Measurements from ENCODE around the gene TMPRSS11F.

The TMPRSS11F gene

DNA sequence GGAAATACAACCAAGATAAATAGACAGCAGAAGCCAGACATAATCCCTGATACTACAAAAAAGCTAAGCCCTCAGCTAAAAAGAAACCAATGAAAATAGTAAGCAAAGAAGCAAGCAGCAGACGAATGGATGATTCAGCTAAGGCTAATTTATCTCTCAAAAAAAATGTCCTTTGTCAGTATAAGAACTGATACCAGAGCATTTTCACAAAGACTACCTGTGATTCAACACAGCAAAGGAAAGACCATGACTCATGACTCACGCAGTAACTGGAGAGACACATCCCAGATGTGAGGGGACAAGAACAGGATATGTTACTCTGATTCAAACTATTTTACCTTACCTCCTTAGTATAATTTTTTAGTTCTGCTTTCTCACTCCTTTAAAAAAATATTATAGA lies 22.7 kb upstream of the TMPRSS11F start:
- H3K9ac ChIP-seq (ENCODE audit: low read length), result no peak overlapping the region
- no peaks in the 10 kb centered on the region for H3K36me3 ChIP-seq (replicated peaks; ENCODE audit: low read depth, low read length)
- no peak overlapping the region for H3K27ac ChIP-seq (ENCODE audit: low read length)
- no peaks in the 10 kb centered on the region for H3K9me3 ChIP-seq (ENCODE audit: insufficient read depth, low read length)
- no peak for TF ChIP-seq EZH2phosphoT487 (IDR thresholded peaks at IDR 0.05; ENCODE audit: low read depth)
- TF ChIP-seq, protein P1, sequence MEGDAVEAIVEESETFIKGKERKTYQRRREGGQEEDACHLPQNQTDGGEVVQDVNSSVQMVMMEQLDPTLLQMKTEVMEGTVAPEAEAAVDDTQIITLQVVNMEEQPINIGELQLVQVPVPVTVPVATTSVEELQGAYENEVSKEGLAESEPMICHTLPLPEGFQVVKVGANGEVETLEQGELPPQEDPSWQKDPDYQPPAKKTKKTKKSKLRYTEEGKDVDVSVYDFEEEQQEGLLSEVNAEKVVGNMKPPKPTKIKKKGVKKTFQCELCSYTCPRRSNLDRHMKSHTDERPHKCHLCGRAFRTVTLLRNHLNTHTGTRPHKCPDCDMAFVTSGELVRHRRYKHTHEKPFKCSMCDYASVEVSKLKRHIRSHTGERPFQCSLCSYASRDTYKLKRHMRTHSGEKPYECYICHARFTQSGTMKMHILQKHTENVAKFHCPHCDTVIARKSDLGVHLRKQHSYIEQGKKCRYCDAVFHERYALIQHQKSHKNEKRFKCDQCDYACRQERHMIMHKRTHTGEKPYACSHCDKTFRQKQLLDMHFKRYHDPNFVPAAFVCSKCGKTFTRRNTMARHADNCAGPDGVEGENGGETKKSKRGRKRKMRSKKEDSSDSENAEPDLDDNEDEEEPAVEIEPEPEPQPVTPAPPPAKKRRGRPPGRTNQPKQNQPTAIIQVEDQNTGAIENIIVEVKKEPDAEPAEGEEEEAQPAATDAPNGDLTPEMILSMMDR (IDR thresholded peaks at IDR 0.05; ENCODE audit: low read depth, low read length), result no peak
- H3K4me2 ChIP-seq (ENCODE audit: low read length), result no peak overlapping the region
- H3K4me3 ChIP-seq (ENCODE audit: low read length), result no peak overlapping the region
- no peaks in the 10 kb centered on the region for H3K4me1 ChIP-seq (ENCODE audit: low read length)
- no peak overlapping the region for H2AFZ ChIP-seq (ENCODE audit: low read depth, low read length)
- no peaks in the 10 kb centered on the region for H3K79me2 ChIP-seq (ENCODE audit: low read length)
- H4K20me1 ChIP-seq (ENCODE audit: insufficient read depth, low read length), result no peaks in the 10 kb centered on the region
- H3K27me3 ChIP-seq (ENCODE audit: low read depth, low read length), result no peaks in the 10 kb centered on the region

DNA sequence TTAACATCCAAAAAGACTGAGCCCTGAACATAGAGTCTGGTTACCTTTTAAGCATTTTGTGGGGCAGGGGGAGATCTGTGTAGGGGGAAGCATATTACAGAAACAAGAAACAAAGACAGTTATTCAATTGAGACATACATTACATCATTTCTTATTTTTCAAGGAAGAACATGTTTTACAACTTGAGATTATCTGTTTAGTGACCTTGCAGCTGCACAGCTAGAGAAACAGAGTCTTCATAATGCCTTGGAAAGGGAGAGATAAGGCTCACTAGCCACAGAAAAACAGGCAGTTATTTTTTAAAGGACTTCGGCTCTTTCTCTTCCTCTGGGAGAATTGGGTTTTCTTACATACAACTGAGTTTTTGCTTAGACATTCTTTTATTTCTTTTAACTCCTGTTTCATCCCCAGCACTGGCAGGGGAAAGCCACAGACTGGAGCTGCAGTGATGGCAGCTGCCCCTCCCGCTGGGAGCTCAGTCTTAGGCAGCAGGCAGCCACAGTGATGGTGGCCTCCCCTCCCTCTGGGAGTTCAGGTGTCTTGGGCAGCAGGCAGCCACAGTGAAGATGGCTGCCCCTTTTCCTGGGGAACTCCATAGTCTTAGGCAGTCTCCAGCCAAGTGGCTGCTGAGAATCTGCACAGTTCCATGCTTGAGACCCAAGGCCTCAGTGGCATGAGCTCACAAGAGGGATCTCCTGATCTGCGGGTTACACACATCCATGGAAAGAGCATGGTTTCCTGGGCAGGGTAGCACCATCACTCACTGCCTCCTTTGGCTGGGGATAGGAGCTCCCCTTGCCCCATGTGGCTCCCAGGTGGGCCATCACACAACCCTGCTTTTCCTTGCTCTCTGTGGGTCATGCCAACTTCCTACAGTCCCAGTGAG lies 19.4 kb upstream of the TMPRSS11F start:
- Histone ChIP-seq H3K27ac (ENCODE audit: low read length) (no peak overlapping the region), H3K79me2 (ENCODE audit: low read length) (no peaks in the 10 kb centered on the region), H3K9me3 (ENCODE audit: insufficient read depth, low read length) (no peaks in the 10 kb centered on the region), H4K20me1 (ENCODE audit: insufficient read depth, low read length) (no peaks in the 10 kb centered on the region), H3K27me3 (ENCODE audit: low read depth, low read length) (no peaks in the 10 kb centered on the region), H3K4me3 (ENCODE audit: low read length) (no peak overlapping the region), H2AFZ (ENCODE audit: low read depth, low read length) (0 out of 2 replicates have a peak overlapping the region, but pooled peaks have one; percentile 39), H3K36me3 (replicated peaks; ENCODE audit: low read depth, low read length) (no peaks in the 10 kb centered on the region), H3K4me1 (ENCODE audit: low read length) (no peaks in the 10 kb centered on the region), H3K9ac (ENCODE audit: low read length) (no peak overlapping the region), H3K4me2 (ENCODE audit: low read length) (no peak overlapping the region)
- TF ChIP-seq, protein P1 (IDR thresholded peaks at IDR 0.05; ENCODE audit: low read depth, low read length), result no peak
- TF ChIP-seq EZH2phosphoT487 (IDR thresholded peaks at IDR 0.05; ENCODE audit: low read depth), result no peak

DNA sequence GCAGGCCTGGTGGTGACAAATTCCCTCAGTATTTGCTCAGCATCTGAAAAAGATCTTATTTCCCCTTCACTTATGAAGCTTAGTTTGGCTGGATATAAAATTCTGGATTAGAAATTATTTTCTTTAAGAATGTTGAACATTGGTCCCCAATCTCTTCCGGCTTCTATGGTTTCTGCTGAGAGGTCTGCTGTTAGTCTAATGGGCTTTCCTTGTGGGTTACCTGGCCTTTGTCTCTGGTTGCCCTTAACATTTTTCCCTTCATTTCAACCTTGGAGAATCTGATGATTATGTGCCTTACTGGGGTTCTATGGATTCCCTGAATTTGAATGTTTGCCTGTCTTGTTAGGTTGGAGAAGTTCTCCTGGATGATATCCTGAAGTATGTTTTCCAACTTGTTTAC lies 17.4 kb upstream of the TMPRSS11F start:
- Histone ChIP-seq H3K36me3 (replicated peaks; ENCODE audit: low read depth, low read length) (no peaks in the 10 kb centered on the region), H4K20me1 (ENCODE audit: insufficient read depth, low read length) (no peaks in the 10 kb centered on the region), H3K79me2 (ENCODE audit: low read length) (no peaks in the 10 kb centered on the region), H3K4me2 (ENCODE audit: low read length) (no peak overlapping the region), H3K9ac (ENCODE audit: low read length) (no peak overlapping the region), H2AFZ (ENCODE audit: low read depth, low read length) (no peak overlapping the region), H3K27ac (ENCODE audit: low read length) (no peak overlapping the region), H3K4me1 (ENCODE audit: low read length) (no peaks in the 10 kb centered on the region), H3K4me3 (ENCODE audit: low read length) (no peak overlapping the region), H3K27me3 (ENCODE audit: low read depth, low read length) (no peaks in the 10 kb centered on the region), H3K9me3 (ENCODE audit: insufficient read depth, low read length) (no peaks in the 10 kb centered on the region)
- no peak for TF ChIP-seq EZH2phosphoT487 (IDR thresholded peaks at IDR 0.05; ENCODE audit: low read depth)
- TF ChIP-seq, protein P1 (IDR thresholded peaks at IDR 0.05; ENCODE audit: low read depth, low read length), result no peak

DNA sequence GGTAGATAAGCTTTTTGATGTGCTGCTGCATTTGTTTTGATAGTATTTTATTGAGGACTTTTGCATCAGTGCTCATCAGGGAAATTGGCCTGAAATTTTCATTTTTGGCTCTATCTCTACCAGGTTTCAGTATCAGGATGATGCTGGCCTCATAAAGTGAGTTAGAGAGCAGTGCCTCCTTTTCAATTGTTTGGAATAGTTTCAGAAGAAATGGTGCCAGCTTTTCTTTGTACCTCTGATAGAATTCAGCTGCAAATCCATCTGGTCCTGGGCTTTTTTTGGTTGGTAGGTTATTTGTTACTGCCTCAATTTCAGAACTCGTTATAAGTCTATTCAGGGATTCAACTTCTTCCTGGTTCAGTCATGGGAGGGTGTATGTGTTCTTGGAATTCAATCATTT lies 15.6 kb upstream of the TMPRSS11F start:
- no peaks in the 10 kb centered on the region for H3K27me3 ChIP-seq (ENCODE audit: low read depth, low read length)
- no peaks in the 10 kb centered on the region for H4K20me1 ChIP-seq (ENCODE audit: insufficient read depth, low read length)
- no peak overlapping the region for H3K9ac ChIP-seq (ENCODE audit: low read length)
- no peaks in the 10 kb centered on the region for H3K36me3 ChIP-seq (replicated peaks; ENCODE audit: low read depth, low read length)
- H3K27ac ChIP-seq (ENCODE audit: low read length), result no peak overlapping the region
- no peaks in the 10 kb centered on the region for H3K9me3 ChIP-seq (ENCODE audit: insufficient read depth, low read length)
- TF ChIP-seq, protein P1 (IDR thresholded peaks at IDR 0.05; ENCODE audit: low read depth, low read length), result no peak
- no peak for TF ChIP-seq EZH2phosphoT487 (IDR thresholded peaks at IDR 0.05; ENCODE audit: low read depth)
- H2AFZ ChIP-seq (ENCODE audit: low read depth, low read length), result no peak overlapping the region
- no peak overlapping the region for H3K4me2 ChIP-seq (ENCODE audit: low read length)
- no peaks in the 10 kb centered on the region for H3K79me2 ChIP-seq (ENCODE audit: low read length)
- no peak overlapping the region for H3K4me3 ChIP-seq (ENCODE audit: low read length)
- H3K4me1 ChIP-seq (ENCODE audit: low read length), result no peaks in the 10 kb centered on the region

All from OCI-LY3 (cell line).